Stimulated activated CD4-positive, alpha-beta T cell treated with anti-CD3 and anti-CD28 coated beads, TNF-alpha, amount 100 ng/mL, for 24 hours (primary cell): ENCODE data around the gene KRT85.

Experiments
- DNase-seq, 3 experiments: peaks; one replicate each; pipeline ENCODE4 v3.0.0-alpha.2; 2020; ENCODE audit warnings: low read depth in 3 of 3

The KRT85 gene

DNA sequence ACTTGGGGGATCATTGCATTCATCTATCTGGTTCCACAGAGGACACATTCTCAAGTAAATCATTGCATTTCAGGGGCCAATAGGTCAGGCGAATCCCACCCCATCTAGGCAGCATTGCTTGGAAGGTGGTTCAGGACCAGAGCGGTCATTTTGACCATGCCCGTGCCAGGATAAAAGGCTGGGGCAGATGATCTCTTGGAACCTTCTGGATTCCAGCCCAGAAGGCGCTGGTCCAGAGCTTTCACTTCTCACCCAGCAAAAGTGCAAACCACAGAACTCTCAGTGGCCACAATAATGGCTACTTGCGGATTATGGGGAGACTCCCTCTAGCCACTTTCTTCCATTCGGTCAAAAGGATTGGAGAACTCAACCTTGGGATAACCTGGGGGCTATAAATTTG lies 595 bp upstream of the KRT85 start:
- no peak for DNase-seq

DNA sequence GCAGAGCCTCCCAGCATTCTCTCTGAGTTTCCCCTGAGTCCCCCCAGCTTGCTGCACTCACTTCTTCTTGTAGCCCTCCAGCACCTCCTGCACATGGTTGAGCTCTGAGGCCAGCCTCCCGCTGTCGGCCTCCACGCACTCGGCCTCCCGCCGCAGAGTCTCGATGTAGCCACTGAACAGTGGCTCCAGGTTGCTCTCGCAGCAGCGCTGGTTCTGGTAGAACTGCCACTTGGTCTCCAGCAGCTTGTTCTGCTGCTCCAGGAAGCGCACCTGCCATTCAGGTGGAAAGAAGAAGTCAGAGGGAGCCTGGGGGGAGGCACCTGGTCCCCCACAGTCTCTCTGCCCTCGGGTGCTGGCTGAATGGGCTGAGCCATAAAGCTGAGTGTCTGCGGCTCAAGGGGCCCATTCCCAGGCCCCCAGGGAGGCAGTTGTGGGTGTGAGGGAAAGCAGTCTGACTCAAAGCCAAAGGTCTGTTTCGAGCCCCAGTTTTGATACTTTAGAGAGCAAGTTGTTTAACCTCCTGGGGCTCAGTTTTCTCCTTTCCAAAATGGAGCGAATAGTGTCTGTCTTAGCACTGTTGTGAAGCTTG lies 2.3 kb downstream of the KRT85 start:
- no peak for DNase-seq

DNA sequence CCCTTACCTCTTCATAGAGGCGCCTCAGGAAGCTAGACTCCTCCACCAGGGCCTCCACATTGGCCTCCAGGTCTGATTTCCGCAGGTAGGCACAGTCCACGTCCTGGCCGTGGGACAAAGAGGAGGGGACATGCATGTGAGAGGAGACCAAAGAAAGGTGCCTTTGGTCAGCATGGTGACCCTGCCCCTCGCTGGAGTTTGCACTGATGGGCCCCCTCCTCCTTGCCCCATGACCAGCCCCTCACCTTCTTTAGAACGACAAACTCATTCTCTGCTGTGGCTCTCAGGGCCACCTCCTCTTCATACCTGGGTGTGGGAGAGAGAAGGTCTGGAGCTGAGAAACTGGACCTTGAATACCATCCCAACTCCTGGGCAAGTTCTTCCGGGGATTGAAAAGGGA lies 3.2 kb downstream of the KRT85 start:
- DNase-seq, result no peak

DNA sequence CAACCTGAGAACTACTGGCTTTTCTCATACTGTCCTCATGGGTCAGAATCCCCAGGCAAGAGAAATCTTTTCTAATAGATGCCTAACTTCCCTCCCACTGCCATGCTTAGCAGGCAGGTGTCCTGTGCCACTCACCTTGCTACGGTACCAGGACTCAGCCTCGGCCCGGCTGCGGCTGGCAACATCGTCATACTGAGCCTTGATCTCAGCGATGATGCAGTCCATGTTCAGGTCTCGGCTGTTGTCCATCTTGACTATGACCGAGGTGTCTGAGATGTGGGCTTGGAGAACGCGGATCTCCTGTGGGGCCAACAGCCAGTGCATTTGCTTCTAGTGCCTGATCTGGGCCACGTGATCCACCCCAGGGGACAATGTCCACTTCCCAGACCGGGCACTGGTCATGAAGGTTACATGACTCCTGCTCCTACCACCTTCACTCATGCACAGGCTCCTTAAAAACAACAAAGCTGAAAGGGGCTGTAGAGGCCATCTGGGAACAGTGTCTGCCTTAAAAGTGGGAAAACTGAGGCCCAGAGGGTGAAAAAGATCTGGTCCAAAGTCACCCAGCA lies 4.1 kb downstream of the KRT85 start:
- no peak for DNase-seq

DNA sequence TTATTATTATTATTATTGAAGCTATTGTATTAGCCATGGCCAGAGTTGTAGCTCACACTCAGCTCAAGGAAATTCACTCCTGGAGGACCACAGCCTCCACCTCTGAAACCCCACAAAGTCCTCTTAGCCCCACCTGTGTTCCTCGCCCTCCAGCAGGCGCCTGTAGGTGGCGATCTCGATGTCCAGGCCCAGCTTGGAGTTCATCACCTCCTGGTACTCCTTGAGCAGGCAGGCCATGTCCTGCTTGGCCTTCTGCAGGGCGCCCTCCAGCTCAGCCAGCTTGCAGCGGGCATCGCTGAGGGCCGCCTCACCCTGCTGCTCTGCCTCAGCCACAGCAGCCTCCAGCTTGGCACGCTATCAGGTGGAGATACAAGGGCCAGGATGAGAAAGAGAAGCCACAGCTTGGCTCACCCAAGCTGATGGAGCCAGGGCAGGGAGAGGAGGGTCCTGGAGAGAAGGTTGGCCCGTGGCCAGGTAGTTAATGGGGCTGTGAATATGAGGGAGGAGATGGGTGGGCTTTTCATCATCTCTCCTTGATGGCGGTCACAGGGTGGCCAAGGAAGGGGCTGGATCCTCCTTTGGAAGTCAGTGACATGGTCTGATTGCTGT lies 5.1 kb downstream of the KRT85 start:
- DNase-seq, result no peak

DNA sequence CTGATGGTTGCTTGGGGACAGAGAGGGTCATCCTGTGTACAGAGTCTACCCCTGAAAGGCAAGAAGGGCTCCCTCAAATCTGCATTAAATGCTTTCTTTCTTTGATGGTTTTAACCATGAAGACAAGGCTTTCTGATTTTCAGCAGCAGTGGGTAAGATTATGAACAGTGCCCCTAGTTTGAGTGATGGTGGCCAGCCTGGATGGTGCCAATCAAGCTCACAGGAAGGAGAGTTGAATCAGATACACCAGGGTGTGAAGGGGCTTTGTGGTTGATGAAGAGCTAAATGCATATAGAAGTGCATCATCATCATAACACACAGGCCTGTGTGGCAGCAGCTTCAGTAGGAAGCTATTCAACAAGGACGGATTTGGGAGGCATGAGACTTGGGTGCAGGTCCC lies 5.7 kb downstream of the KRT85 start:
- DNase-seq, result no peak

DNA sequence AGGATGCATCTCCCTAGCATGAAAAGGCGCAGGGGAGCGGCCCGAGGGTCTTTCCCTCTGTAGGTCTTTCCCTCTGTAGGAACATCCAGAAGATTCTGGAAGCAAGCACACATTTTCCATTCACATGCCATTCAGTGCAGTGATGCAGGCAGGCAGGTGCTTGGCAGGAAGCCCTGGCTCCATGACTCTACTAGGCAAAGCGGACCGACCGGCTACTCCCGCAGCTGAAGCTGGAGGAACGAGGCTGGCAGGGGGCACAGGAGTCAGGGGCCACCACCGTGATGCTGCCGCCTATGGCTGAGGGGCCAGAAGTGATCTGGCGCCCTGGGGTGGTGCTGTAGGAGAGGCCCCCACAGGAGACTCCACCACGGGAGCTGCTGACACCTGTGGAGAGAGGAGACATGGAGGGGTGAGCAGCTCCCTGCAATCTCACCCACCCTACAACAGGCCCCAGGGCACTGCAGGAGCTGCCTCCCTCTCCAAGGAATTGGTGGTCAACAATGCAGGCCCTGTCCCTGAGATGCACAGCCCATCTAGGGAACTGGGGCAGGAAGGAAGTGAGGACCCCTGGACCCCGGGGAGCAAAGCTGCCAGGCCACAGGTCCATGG lies 6.5 kb downstream of the KRT85 start:
- no peak for DNase-seq

DNA sequence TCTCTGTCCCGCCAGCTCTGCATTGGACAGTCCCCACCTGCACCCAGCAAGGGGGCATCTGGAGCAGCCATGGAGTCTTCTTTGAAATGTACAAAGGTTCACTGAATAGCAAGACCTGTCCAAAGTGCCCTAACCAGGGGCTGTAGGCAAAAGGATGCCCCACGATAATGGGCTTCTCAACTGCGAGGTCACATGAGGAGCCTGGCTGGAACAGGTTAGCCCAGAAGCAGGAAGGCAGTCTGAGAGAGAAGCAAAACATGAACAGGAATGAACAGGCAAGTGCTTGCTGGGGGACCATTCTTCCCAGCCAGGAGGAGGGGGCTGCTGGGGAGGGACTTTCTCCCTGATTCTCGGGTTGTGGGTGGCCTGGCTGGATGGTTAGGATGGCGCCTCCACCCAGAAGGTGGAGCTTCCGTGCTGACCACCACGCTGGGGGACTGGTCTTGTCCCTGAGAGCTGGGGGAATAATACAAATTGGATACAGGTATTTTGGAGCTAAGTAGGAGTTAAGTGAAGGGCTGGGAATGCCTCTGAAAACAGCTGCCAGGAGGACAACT lies 7.1 kb downstream of the KRT85 start:
- DNase-seq, result no peak

DNA sequence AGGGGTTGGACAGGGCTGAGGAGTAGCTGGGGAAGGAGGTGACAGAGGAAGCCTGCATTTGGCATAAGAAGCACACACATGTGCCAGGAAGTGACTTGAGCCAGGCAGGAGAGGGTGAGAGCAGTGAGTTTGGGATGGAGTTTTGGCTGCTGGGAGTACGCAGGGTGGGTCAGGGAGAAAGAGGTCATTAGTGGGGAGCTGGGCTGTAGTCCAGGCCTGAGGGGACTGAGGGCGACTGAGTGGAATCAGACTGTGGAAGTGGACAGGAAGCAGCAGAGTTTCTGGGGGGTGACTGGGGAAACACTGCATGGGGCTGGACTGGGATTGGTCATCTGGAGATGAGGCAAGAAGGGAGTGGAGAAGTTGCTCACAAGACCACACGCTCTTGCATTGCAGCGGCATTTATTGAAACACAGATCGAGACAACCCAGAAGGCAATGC lies 7.6 kb downstream of the KRT85 start:
- no peak for DNase-seq

DNA sequence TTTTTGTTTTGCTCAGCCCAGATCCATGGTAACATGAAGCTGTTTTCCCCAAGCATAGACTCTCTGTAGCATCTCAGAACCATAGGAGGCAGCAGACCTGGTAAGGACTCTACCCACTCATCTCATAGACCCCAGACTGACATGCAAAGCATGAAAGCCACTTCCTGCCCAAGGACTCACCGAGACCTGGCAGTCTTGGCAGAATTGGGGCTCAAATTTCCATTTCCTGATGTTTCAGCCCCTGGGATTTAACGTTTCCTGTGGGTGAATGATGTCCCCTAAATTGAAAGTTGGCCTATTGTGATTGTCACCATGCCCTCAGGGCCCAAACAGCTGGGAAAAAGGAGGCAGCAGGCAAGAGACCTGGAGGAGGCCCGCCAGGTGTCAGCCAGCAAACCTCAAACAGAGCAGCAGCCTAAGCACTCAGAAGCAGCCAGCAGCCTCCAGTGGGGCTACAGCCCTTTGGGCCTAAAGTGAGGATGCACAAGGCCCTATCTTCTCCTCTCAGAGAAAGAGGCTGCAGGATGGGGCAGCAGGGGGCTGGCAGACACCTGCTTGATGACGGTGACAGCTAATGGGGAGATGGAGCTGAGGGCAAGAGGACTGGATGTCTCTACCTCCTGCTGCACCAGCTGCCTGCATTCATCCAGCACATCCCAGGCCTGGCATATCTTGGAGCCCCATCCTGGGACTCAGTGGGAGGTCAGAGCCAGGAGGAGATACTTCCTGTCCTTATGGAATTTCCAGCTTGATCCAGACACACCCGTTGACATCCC lies 8.5 kb downstream of the KRT85 start:
- no peak for DNase-seq

DNA sequence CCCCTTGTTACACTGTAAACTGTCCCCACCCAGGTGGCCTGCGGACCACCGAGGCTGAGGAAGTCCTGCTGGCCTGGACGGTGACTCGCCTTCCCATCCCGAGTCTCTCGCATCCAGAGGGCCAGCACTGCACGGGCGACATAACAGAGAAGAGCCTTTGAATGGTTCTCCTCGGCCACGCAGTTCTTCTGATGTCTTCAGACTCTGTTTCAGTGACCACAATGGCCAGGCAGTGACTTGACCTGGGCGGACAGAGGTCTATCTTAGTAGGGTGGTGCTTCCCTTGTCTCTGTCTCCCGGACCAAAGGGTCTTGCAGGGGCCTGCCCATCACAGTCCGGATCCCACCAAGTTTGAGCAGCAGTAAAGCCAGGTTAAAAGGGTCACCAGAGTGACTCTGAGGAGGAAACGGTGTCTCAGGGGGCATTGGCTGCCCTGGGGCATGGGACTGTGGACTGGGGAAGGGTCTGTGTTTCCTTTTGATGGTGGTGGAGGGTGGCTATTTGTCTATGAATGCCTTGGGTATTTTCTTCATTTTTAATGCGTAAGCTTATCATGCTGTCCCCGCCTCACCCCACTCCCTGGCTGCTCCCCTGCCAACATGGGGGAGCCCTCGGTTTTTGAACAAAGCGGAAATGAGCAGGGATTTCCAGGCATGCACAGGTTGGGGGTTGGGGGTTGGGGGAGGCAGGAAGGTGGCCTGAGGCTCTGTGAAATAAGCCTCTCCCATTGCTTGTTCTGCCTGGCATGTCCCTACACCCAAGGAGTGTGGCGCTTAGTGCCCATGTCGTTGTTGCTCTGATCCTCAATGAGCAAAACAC lies 10.3 kb downstream of the KRT85 start:
- DNase-seq, result no peak

DNA sequence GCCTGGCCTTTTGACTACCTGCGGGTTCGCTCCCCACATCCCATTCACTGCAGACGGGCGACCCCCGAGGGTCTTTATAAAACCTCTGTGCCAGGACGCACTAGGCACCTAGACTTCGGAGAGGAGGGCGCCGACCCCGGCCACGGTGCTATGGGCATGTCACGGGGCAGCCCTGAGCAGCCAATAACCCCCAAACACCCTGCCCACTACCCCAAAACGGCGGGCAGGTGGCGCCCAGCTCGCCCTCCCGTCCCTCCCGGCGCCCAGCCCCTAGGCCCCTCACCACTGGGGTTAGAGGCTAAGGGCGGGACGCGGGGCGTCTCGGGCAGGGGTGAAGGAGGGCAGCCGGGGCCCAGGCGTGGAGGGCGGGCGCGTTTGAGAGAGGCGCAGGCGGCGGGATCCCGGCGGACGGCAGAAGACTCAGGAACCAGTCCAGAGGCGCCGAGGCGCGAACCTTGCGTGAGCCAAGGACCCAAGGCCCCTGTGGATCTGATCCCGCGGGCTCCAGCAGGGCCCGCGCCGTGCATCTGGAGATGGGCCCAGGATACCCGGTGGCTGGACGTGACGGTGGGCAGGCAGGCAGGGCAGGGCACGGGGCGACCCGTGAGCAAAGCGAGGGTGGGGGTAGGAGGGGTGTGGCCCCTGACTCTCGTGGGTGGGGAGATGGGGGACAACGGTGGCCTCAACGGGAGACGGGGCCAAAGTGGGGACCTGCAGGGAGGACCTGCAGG lies 11.1 kb downstream of the KRT85 start:
- DNase-seq, result no peak

DNA sequence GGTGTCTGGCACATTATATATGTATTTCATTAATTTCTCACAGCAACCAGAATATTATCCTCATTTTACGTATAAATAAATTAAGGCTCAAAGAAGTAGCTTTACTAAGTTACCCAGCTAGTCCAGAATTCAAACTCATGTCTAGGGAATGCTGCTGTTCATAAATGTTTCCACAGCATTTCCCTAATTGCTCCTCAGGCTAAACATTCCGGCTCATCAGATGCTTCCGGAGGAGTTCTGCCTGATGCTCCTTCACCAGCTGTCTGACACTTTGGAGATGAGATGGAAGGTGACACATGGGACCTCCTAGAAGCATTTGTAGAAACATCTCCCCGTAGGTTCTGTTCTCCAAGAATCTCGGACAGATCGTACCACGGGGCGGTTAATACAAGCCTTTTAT lies 12.1 kb downstream of the KRT85 start:
- DNase-seq, result no peak

DNA sequence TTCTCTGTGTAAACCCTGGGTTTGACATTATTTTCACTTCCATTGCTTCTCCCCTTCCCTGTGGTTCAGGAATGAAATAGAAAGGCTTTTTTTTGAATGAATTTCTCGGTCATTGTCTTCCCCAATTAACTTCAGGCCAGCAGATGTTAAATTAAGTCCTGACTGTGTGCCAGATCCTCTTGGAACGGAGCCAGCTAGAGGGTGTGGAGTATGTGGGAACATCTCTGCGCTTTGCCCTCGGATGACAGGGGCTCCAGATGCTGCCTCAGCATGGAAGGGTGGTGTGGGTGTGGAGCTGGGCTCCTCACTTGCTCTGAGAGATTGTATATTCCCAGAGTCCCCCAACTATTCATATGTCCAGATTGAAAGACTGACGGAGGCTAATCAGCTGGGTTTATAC lies 13.1 kb downstream of the KRT85 start:
- DNase-seq, result no peak

DNA sequence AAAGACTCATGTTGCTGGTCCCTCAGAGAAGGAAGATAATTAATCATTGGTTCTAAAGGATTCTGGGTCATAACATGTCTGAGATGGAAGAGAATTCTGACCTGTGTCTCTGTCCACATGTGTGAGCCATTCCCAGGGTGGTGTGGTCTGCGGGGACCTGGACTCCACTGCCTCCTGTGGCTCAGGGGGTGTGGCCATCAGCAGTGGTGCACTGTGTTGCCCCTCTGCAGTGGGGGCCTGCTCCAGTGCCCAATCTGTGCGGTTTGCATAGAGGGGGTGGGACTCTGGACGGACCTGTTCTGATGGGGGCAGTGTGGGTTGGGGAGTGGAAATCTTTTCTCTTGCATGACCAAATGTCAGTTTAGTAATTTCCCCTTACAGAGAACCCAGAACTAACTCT lies 13.5 kb downstream of the KRT85 start:
- no peak for DNase-seq

DNA sequence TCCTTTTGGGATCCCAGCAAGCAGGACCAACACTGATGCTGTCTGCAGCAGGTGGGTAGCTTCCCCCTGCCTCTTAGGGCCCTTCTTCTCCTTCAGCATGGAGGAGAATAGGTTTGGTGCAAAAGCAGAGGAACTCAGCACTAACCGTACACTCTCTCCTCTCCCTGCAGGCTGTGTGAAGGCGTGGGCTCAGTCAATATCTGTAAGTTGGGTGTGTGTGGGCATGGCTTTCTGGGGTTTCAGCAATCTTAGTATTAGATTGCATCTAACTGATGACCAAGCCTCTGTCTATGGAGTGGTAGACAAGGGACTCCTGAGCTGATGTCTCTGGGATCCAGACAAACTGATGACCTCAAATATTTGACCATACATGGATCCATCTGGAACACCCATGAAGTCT lies 14.3 kb downstream of the KRT85 start:
- DNase-seq, result no peak

DNA sequence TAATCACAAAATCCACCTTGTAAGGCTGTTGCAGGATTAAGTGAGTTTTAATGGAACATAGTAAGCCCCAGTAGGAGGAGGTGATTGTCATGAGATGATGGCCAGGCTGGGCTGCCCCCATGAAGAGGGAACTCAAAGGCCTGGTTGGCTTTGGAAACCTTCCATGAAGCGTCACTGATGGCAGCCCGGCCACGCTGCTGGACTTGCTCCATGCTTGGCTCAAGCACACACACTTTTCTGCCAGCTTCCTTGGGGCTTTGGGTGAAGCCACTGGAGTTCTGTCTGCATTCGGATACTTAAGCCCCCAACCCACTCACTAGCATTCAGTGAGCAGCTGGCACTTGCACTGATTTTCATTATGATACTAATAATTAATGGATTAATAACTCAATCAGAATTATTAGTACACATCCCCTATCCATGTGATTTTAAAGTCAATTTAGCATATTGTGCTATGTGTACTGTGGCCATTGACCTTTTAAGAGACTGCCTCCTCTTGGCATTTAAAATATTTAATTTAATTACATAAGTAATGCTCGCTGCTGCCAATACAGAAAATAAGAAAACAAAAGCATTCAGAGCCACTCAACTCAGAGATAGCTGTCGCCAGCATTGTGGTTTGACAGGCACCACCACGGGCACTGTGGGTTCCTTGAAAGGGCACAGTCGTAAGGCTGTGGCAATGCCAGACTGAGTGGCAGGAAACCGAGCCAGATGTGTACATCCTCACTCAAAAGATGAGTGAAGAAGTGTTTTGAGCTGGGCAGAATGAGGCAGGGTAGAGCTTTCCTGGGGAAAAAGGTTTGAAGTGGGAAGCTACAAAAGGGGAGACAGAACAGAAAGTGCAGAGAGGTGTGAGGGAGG lies 15.9 kb downstream of the KRT85 start:
- DNase-seq, result no peak

DNA sequence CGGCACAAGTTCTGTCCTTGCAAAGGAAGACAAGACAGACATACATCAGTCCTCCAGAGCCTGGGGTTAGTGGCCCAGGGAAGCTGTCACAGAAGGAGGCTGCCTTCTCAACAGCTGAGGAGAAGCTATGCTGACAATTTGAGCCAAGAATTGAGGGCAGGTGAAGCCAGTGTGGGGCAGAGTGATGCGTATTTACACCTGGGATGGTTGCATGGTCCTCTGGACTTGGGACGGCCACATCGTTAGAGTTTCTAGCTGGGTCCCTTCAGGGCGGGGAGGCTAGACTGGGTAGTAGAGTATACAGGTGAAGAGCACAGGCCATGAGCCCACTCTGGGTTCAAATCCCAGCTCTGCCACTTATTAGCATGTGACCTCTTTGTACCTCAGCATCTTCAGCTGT lies 16.5 kb downstream of the KRT85 start:
- no peak for DNase-seq

DNA sequence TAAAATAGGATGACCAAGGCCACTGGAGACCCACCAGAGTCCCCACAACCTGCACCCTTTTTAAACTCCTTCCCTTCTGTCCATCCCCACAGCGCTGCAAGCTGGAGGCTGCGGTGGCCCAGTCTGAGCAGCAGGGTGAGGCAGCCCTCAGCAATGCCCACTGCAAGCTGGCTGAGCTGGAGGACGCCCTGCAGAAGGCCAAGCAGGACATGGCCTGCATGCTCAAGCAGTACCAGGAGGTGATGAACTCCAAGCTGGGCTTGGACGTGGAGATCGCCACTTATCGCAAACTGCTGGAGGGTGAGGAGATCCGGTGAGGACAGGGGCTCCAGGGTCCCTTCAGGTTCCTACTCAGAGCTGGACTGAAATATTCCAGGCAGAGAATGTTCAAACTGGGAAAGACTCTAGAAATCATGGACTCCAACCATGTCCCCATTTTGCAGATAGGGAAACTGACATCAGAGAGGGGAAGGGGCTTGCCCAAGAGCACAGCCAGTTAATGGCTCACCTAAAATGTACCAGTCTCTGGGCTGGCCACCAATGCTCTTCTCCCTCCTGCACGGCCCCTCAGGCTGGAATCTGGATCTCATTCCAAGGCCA lies 17.2 kb downstream of the KRT85 start:
- DNase-seq, result no peak
